GM23338 (cell line): ENCODE results near the gene SND1. TPM values are rescaled to one million over a fixed set of nuclear protein-coding genes. Genes with fewer than 3 reads are reported as not detected.

Experiments
- ATAC-seq: fragments of 200-7000 bp; cut with Tn5 transposase; 3 replicates; pipeline ENCODE4 v1.9.1; 2020
- DNase-seq: peaks from one replicate; pipeline ENCODE4 v3.0.0-alpha.2; 2015; ENCODE audit warnings: low spot score
- H2AFZ ChIP-seq: fragments of 200-600 bp; sonication (generic); 2 replicates; pipeline ENCODE4 v1.8.0; 2016; ENCODE audit warnings: antibody characterized with exemption, mild to moderate bottlenecking, moderate library complexity
- H3F3A ChIP-seq: fragments of 200-600 bp; sonication (generic); replicated peaks from 2 replicates; pipeline ENCODE4 v1.8.0; 2017; ENCODE audit warnings: antibody characterized with exemption, mixed run types, low read depth
- H3K27ac ChIP-seq: fragments of 200-600 bp; sonication (generic); 2 replicates; pipeline ENCODE4 v1.6.1; 2016; ENCODE audit warnings: low read depth
- H3K27me3 ChIP-seq: fragments of 200-600 bp; sonication (generic); 2 replicates; pipeline ENCODE4 v1.8.0; 2016; ENCODE audit warnings: mild to moderate bottlenecking, mixed run types, moderate library complexity; ENCODE audit not compliant: insufficient read depth
- H3K36me3 ChIP-seq: fragments of 200-600 bp; sonication (generic); 2 replicates; pipeline ENCODE4 v1.8.0; 2016; ENCODE audit warnings: mild to moderate bottlenecking; ENCODE audit not compliant: insufficient read depth
- H3K4me1 ChIP-seq: fragments of 200-600 bp; sonication (generic); 2 replicates; pipeline ENCODE4 v1.8.0; 2016; ENCODE audit warnings: mild to moderate bottlenecking, moderate library complexity; ENCODE audit not compliant: insufficient read depth
- H3K4me2 ChIP-seq: fragments of 200-600 bp; sonication (generic); 2 replicates; pipeline ENCODE4 v1.7.1; 2017; ENCODE audit warnings: mixed run types
- H3K4me3 ChIP-seq: fragments of 200-600 bp; sonication (generic); 2 replicates; pipeline ENCODE4 v1.6.1; 2016; ENCODE audit warnings: mixed run types
- H3K79me2 ChIP-seq: fragments of 200-600 bp; sonication (generic); replicated peaks from 2 replicates; pipeline ENCODE4 v1.8.0; 2017; ENCODE audit warnings: mild to moderate bottlenecking; ENCODE audit not compliant: insufficient read depth
- H3K9me2 ChIP-seq: fragments of 200-600 bp; sonication (generic); 2 replicates; pipeline ENCODE4 v1.8.0; 2017; ENCODE audit not compliant: insufficient read depth
- H4K20me1 ChIP-seq: fragments of 200-600 bp; sonication (generic); replicated peaks from 2 replicates; pipeline ENCODE4 v1.8.0; 2017; ENCODE audit warnings: mild to moderate bottlenecking; ENCODE audit not compliant: insufficient read depth
- H3K27ac Mint-ChIP-seq: 2 replicates; pipeline ENCODE4 v1.8.0; 2020; ENCODE audit warnings: inconsistent platforms, mild to moderate bottlenecking, moderate library complexity, mixed read lengths
- H3K27me3 Mint-ChIP-seq: 3 replicates; pipeline ENCODE4 v1.8.0; 2022; ENCODE audit warnings: low read depth, mild to moderate bottlenecking, moderate library complexity, mixed read lengths, inconsistent platforms; ENCODE audit not compliant: insufficient read depth, poor library complexity
- H3K36me3 Mint-ChIP-seq: 3 replicates; pipeline ENCODE4 v1.8.0; 2021; ENCODE audit warnings: low read depth, mild to moderate bottlenecking, inconsistent platforms, moderate library complexity, mixed read lengths
- H3K4me1 Mint-ChIP-seq: 3 replicates; pipeline ENCODE4 v1.8.0; 2020; ENCODE audit warnings: mild to moderate bottlenecking, inconsistent platforms, mixed read lengths
- H3K4me3 Mint-ChIP-seq: 3 replicates; pipeline ENCODE4 v1.8.0; 2021; ENCODE audit warnings: moderate library complexity, mild to moderate bottlenecking, inconsistent platforms, mixed read lengths
- H3K9me3 Mint-ChIP-seq: 3 replicates; pipeline ENCODE4 v1.8.0; 2020; ENCODE audit warnings: moderate library complexity, mild to moderate bottlenecking, inconsistent platforms, mixed read lengths
- CREB1 ChIP-seq: fragments of 250-450 bp; sonication (Bioruptor Pico); IDR thresholded peaks from 2 replicates; pipeline ENCODE4 v1.5.0; 2020; ENCODE audit warnings: low read depth, mild to moderate bottlenecking, moderate library complexity
- EZH2 ChIP-seq: fragments of 200-600 bp; sonication (generic); IDR thresholded peaks from one replicate; pipeline ENCODE4 v1.8.0; 2017; ENCODE audit warnings: antibody characterized with exemption, mild to moderate bottlenecking, low read depth; ENCODE audit not compliant: unreplicated experiment
- EZH2phosphoT487 ChIP-seq: fragments of 200-600 bp; sonication (generic); IDR thresholded peaks from one replicate; pipeline ENCODE4 v1.8.1; 2018; ENCODE audit warnings: antibody characterized with exemption; ENCODE audit not compliant: unreplicated experiment
- JUNB ChIP-seq: IDR thresholded peaks from one replicate; pipeline ENCODE4 v1.6.1; 2016; ENCODE audit warnings: antibody characterized with exemption; ENCODE audit not compliant: unreplicated experiment
- NANOG ChIP-seq: IDR thresholded peaks from 2 replicates; pipeline ENCODE4 v1.6.1; 2016; ENCODE audit warnings: antibody characterized with exemption, borderline replicate concordance
- POLR2AphosphoS5 ChIP-seq: IDR thresholded peaks from 2 replicates; pipeline ENCODE4 v1.6.1; 2016; ENCODE audit warnings: antibody characterized with exemption, low read depth
- STAT1 ChIP-seq: IDR thresholded peaks from one replicate; pipeline ENCODE4 v1.6.1; 2016; ENCODE audit warnings: antibody characterized with exemption; ENCODE audit not compliant: unreplicated experiment
- ZNF114 ChIP-seq: fragments of 250-450 bp; sonication (Bioruptor Pico); IDR thresholded peaks from 2 replicates; pipeline ENCODE4 v1.5.0; 2020; ENCODE audit warnings: mild to moderate bottlenecking, moderate library complexity
- ZNF331 ChIP-seq: fragments of 250-450 bp; sonication (Bioruptor Pico); IDR thresholded peaks from 2 replicates; pipeline ENCODE4 v1.5.0; 2020; ENCODE audit warnings: low read depth, mild to moderate bottlenecking, moderate library complexity
- polyA plus RNA-seq: library from polyadenylated mRNA; unstranded; fragments of >200 nt; fragmentation: Nextera tagmentation; extraction: Ambion mirVana; gene quantifications from 2 replicates; pipeline ENCODE4 v1.2.1, GENCODE V29; 2016
- total RNA-seq: library from RNA; depleted of rRNA; stranded (reverse); fragments of >200 nt; shearing (Covaris generic); gene quantifications from 2 replicates; pipeline ENCODE4 v1.2.3, GENCODE V29; 2014
- TF ChIP-seq, protein P1 (sequence below): IDR thresholded peaks from one replicate; pipeline ENCODE4 v1.6.1; 2018; ENCODE audit warnings: antibody characterized with exemption; ENCODE audit not compliant: unreplicated experiment
- TF ChIP-seq, protein P2 (sequence below), 2 experiments: fragments of 200-600 bp in 1 of 2; sonication (generic) in 1 of 2; conservative IDR thresholded peaks; 2 replicates each; pipeline versions ENCODE4 v1.5.1 to v1.6.1; 2016 to 2017; ENCODE audit warnings: antibody characterized with exemption in 2 of 2, low read depth in 2 of 2, mild to moderate bottlenecking in 2 of 2, moderate library complexity in 1 of 2
- TF ChIP-seq, protein P3 (sequence below): IDR thresholded peaks from 2 replicates; pipeline ENCODE4 v1.6.1; 2016; ENCODE audit warnings: antibody characterized with exemption

The SND1 gene
- total and polyA plus RNA-seq, 2 experiments from 2014 or later, result 107 to 254 TPM

DNA sequence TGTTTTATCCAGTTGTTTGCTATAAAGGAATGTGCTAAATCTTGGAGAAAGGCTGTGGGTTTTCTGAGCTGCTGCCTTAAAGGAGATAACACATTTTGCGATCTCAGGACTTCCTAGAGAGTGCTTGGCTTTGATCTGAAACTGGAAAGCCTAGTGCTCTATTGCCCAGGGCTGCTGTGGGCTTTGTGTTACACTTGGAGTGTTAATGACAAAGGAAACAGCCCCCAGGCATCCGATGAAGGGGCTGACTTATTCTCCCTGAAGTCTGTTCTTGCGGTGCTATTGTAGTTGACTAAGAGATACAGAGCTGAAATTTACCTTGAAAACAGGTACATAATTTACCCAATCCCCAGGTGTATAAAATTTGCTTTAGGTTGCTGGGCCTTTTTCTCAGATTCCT, 74.5 kb downstream of the SND1 start:
- H3K9me2 ChIP-seq, result no peaks in the 10 kb centered on the region
- TF ChIP-seq ZNF114 (CRISPR knock-in tag) (no peak), EZH2 (no peak), STAT1 (no peak), ZNF331 (CRISPR knock-in tag) (no peak), CREB1 (no peak), POLR2AphosphoS5 (no peak)
- TF ChIP-seq, protein P1, sequence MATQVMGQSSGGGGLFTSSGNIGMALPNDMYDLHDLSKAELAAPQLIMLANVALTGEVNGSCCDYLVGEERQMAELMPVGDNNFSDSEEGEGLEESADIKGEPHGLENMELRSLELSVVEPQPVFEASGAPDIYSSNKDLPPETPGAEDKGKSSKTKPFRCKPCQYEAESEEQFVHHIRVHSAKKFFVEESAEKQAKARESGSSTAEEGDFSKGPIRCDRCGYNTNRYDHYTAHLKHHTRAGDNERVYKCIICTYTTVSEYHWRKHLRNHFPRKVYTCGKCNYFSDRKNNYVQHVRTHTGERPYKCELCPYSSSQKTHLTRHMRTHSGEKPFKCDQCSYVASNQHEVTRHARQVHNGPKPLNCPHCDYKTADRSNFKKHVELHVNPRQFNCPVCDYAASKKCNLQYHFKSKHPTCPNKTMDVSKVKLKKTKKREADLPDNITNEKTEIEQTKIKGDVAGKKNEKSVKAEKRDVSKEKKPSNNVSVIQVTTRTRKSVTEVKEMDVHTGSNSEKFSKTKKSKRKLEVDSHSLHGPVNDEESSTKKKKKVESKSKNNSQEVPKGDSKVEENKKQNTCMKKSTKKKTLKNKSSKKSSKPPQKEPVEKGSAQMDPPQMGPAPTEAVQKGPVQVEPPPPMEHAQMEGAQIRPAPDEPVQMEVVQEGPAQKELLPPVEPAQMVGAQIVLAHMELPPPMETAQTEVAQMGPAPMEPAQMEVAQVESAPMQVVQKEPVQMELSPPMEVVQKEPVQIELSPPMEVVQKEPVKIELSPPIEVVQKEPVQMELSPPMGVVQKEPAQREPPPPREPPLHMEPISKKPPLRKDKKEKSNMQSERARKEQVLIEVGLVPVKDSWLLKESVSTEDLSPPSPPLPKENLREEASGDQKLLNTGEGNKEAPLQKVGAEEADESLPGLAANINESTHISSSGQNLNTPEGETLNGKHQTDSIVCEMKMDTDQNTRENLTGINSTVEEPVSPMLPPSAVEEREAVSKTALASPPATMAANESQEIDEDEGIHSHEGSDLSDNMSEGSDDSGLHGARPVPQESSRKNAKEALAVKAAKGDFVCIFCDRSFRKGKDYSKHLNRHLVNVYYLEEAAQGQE, result no peak
- ATAC-seq (peak; percentile 85), DNase-seq (peak; percentile 55)
- H3K36me3 ChIP-seq, result peaks cover 19% of the 10 kb centered on the region; the same call in 1 of the 2 replicates
- Mint-ChIP-seq H3K36me3 (peaks cover 44% of the 10 kb centered on the region), H3K4me3 (no peak overlapping the region), H3K4me1 (peaks cover 52% of the 10 kb centered on the region), H3K27me3 (peaks cover 1% of the 10 kb centered on the region), H3K27ac (no peak overlapping the region), H3K9me3 (no peaks in the 10 kb centered on the region)
- peaks cover 69% of the 10 kb centered on the region for H4K20me1 ChIP-seq
- peak overlapping the region; percentile 14; the same call in 1 of the 2 replicates for H3K4me2 ChIP-seq
- H3K4me3 ChIP-seq, result no peak overlapping the region
- H3F3A ChIP-seq, result 0 out of 2 replicates have a peak, but pooled peaks cover 3% of the 10 kb centered on the region
- peaks cover 48% of the 10 kb centered on the region for H3K4me1 ChIP-seq
- no peak overlapping the region for H2AFZ ChIP-seq
- H3K27me3 ChIP-seq, result no peaks in the 10 kb centered on the region
- peaks cover 78% of the 10 kb centered on the region for H3K79me2 ChIP-seq
- no peak overlapping the region for H3K27ac ChIP-seq

DNA sequence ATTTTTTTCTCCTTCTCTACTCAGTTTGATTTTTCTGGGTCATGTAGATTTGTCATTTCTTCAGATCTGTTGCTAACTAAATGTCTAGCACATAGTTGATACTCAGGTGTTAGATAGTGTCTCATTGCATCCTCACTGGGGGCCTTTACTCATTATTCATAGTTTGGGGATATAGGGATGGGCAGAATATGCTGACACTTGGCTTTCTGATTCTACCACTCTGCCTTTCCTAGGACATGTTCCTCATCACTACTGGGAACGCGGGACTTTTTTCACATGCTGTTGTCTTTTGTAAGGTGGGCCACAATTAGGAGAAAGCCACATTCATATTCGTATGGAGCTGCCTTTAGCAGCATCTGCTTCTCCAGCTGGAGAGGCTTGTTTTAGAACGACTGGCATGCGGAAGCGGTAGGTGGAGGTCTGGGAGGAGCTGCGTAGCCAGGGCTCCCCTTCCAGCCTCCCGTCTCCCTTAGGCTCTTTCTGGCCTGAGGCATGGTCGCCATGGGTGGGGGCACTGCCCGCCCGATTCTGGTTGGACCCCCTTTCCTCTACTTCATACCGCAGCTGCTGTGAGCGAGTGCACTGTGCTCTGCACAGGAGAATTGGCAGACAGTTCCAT, 78.8 kb downstream of the SND1 start:
- peaks cover 82% of the 10 kb centered on the region for H4K20me1 ChIP-seq
- H3K36me3 Mint-ChIP-seq, result peaks cover 48% of the 10 kb centered on the region
- H3K4me3 ChIP-seq, result peak overlapping the region; percentile 3; the same call in 1 of the 2 replicates
- H3K4me2 ChIP-seq, result peak overlapping the region; percentile 70
- peak; percentile 50 for DNase-seq
- H3K27ac Mint-ChIP-seq, result no peak overlapping the region; the same call in 1 of the 2 replicates
- no peaks in the 10 kb centered on the region for H3F3A ChIP-seq
- H3K27ac ChIP-seq, result peak overlapping the region; percentile 60; the same call in 1 of the 2 replicates
- H3K4me1 Mint-ChIP-seq, result peaks cover 46% of the 10 kb centered on the region
- peaks cover 96% of the 10 kb centered on the region for H3K79me2 ChIP-seq
- H3K9me3 Mint-ChIP-seq, result no peaks in the 10 kb centered on the region
- 0 out of 3 replicates have a peak overlapping the region, but pooled peaks have one; percentile 1 for H3K4me3 Mint-ChIP-seq
- H2AFZ ChIP-seq, result no peak overlapping the region
- peaks cover 1% of the 10 kb centered on the region for H3K27me3 Mint-ChIP-seq
- H3K27me3 ChIP-seq, result no peaks in the 10 kb centered on the region
- peak; percentile 56 for ATAC-seq
- H3K9me2 ChIP-seq, result no peaks in the 10 kb centered on the region
- H3K4me1 ChIP-seq, result peaks cover 42% of the 10 kb centered on the region
- H3K36me3 ChIP-seq, result peaks cover 11% of the 10 kb centered on the region
- TF ChIP-seq EZH2, result no peak
- no peak for TF ChIP-seq NANOG
- TF ChIP-seq, protein P2, sequence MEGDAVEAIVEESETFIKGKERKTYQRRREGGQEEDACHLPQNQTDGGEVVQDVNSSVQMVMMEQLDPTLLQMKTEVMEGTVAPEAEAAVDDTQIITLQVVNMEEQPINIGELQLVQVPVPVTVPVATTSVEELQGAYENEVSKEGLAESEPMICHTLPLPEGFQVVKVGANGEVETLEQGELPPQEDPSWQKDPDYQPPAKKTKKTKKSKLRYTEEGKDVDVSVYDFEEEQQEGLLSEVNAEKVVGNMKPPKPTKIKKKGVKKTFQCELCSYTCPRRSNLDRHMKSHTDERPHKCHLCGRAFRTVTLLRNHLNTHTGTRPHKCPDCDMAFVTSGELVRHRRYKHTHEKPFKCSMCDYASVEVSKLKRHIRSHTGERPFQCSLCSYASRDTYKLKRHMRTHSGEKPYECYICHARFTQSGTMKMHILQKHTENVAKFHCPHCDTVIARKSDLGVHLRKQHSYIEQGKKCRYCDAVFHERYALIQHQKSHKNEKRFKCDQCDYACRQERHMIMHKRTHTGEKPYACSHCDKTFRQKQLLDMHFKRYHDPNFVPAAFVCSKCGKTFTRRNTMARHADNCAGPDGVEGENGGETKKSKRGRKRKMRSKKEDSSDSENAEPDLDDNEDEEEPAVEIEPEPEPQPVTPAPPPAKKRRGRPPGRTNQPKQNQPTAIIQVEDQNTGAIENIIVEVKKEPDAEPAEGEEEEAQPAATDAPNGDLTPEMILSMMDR (conservative IDR thresholded peaks at IDR 0.05; ENCODE audit: low read depth in 2 of 2), result no peak
- no peak for TF ChIP-seq ZNF114 (CRISPR knock-in tag)
- TF ChIP-seq, protein P3, sequence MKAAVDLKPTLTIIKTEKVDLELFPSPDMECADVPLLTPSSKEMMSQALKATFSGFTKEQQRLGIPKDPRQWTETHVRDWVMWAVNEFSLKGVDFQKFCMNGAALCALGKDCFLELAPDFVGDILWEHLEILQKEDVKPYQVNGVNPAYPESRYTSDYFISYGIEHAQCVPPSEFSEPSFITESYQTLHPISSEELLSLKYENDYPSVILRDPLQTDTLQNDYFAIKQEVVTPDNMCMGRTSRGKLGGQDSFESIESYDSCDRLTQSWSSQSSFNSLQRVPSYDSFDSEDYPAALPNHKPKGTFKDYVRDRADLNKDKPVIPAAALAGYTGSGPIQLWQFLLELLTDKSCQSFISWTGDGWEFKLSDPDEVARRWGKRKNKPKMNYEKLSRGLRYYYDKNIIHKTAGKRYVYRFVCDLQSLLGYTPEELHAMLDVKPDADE, result no peak
- no peak for TF ChIP-seq POLR2AphosphoS5
- TF ChIP-seq, protein P1, result no peak
- no peak for TF ChIP-seq STAT1
- no peak for TF ChIP-seq JUNB
- no peak for TF ChIP-seq ZNF331 (CRISPR knock-in tag)
- TF ChIP-seq EZH2phosphoT487, result no peak
- TF ChIP-seq CREB1, result no peak
